Measurements from ENCODE around the gene FGGY. TPM values are rescaled to one million over a fixed set of nuclear protein-coding genes. Genes with fewer than 3 reads are reported as not detected.

FGGY gene
- total and polyA plus RNA-seq, 2 donors (not counting 3 experiments of a cell fraction or from before 2014, with no cell fraction given) = 5.6 to 6.4 TPM

- Histone ChIP-seq H3K4me1 (ENCODE audit: control insufficient read depth, extremely low read depth, insufficient read depth, low read length) (no peaks in the 10 kb centered on the region), H4K20me1 (replicated peaks; ENCODE audit: control insufficient read depth, extremely low read depth, insufficient read depth, low read length) (no peaks in the 10 kb centered on the region), H3K4me2 (ENCODE audit: insufficient read depth, low read length) (no peak overlapping the region), H2AFZ (ENCODE audit: low read depth, low read length) (no peak overlapping the region), H3K4me3 (replicated peaks in 1 of 3; ENCODE audit: insufficient read depth in 1 of 3, low read depth in 1 of 3, low read length in 3 of 3) (no peak overlapping the region), H3K9me3 (replicated peaks; ENCODE audit: control insufficient read depth, insufficient read depth, low read length) (no peaks in the 10 kb centered on the region), H3K79me2 (ENCODE audit: control insufficient read depth, insufficient read depth, low read length) (no peaks in the 10 kb centered on the region), H3K9me1 (replicated peaks; ENCODE audit: control insufficient read depth, extremely low read depth, insufficient read depth, low read length) (no peaks in the 10 kb centered on the region), H3K9ac (replicated peaks; ENCODE audit: extremely low read depth, insufficient read depth, low read length) (no peak overlapping the region), H3K27ac (ENCODE audit: insufficient read depth, low read depth, low read length) (no peak overlapping the region), H3K27me3 (ENCODE audit: control insufficient read depth in 2 of 2, insufficient read depth in 2 of 2, low read length in 2 of 2) (no peaks in the 10 kb centered on the region), H3K36me3 (ENCODE audit: control insufficient read depth in 2 of 2, extremely low read depth in 1 of 2, insufficient read depth in 2 of 2, low read length in 2 of 2) (no peaks in the 10 kb centered on the region)
- DNase-seq (ENCODE audit: low read depth, low spot score) (no peak), FAIRE-seq (no peak)
- CTCF ChIA-PET = no interaction called here
- no peak for TF ChIP-seq EZH2 (IDR thresholded peaks at IDR 0.05; ENCODE audit: borderline replicate concordance, low read depth, low read length, severe bottlenecking)
- no peak for TF ChIP-seq CTCF (IDR thresholded peaks at IDR 0.05; ENCODE audit: extremely low read depth in 1 of 2, insufficient read depth in 1 of 2, low read depth in 1 of 2, low read length in 2 of 2)
- TF ChIP-seq JUN (IDR thresholded peaks at IDR 0.05; ENCODE audit: borderline replicate concordance, insufficient read depth, insufficient read length, low read depth) = no peak
- no peak for TF ChIP-seq POLR2A (IDR thresholded peaks at IDR 0.05; ENCODE audit: low read depth, low read length)
- no peak for TF ChIP-seq MAX (IDR thresholded peaks at IDR 0.05; ENCODE audit: insufficient read depth, insufficient read length)
- no peak for TF ChIP-seq POLR2AphosphoS5 (IDR thresholded peaks at IDR 0.05; ENCODE audit: insufficient read depth, low read depth, low read length)
- BruUV-seq (replicated peaks) = no TSS peak
- POLR2A ChIA-PET = no interaction called here
- dilution Hi-C loops (cut with MboI; ENCODE audit: extremely low pct_ligation_motif_present, low sequenced_read_pairs) = no loop called here
- intact Hi-C loops (cut with micrococcal nuclease) = no loop called here
Measured at GRCh38 chr1:59692591-59692990, 395.7 kb downstream of the FGGY start.

- CTCF ChIA-PET = no interaction called here
- no TSS peak for BruUV-seq (replicated peaks)
- H2AFZ ChIP-seq (ENCODE audit: low read depth, low read length) = no peak overlapping the region
- POLR2A ChIA-PET = no interaction called here
- no peaks in the 10 kb centered on the region for H3K4me1 ChIP-seq (ENCODE audit: control insufficient read depth, extremely low read depth, insufficient read depth, low read length)
- no peaks in the 10 kb centered on the region for H3K36me3 ChIP-seq (ENCODE audit: control insufficient read depth in 2 of 2, extremely low read depth in 1 of 2, insufficient read depth in 2 of 2, low read length in 2 of 2)
- H3K4me2 ChIP-seq (ENCODE audit: insufficient read depth, low read length) = no peak overlapping the region
- H3K27ac ChIP-seq (ENCODE audit: insufficient read depth, low read depth, low read length) = no peak overlapping the region
- DNase-seq (ENCODE audit: low read depth, low spot score) (no peak), FAIRE-seq (no peak)
- TF ChIP-seq CTCF (IDR thresholded peaks at IDR 0.05; ENCODE audit: extremely low read depth in 1 of 2, insufficient read depth in 1 of 2, low read depth in 1 of 2, low read length in 2 of 2) = no peak
- TF ChIP-seq FOS (IDR thresholded peaks at IDR 0.05; ENCODE audit: borderline replicate concordance, insufficient read depth, low read length) = no peak
- no peak for TF ChIP-seq EZH2 (IDR thresholded peaks at IDR 0.05; ENCODE audit: borderline replicate concordance, low read depth, low read length, severe bottlenecking)
- no peak for TF ChIP-seq POLR2A (IDR thresholded peaks at IDR 0.05; ENCODE audit: low read depth, low read length)
- TF ChIP-seq MYC (IDR thresholded peaks at IDR 0.05; ENCODE audit: low read depth, low read length) = no peak
- TF ChIP-seq POLR2AphosphoS5 (IDR thresholded peaks at IDR 0.05; ENCODE audit: insufficient read depth, low read depth, low read length) = no peak
- TF ChIP-seq GATA2 (IDR thresholded peaks at IDR 0.05; ENCODE audit: insufficient read depth, insufficient read length, low read depth, low read length) = no peak
- H3K79me2 ChIP-seq (ENCODE audit: control insufficient read depth, insufficient read depth, low read length) = no peaks in the 10 kb centered on the region
- intact Hi-C loops (cut with micrococcal nuclease) = no loop called here
- H3K9me3 ChIP-seq (replicated peaks; ENCODE audit: control insufficient read depth, insufficient read depth, low read length) = no peaks in the 10 kb centered on the region
- no peaks in the 10 kb centered on the region for H3K9me1 ChIP-seq (replicated peaks; ENCODE audit: control insufficient read depth, extremely low read depth, insufficient read depth, low read length)
- no peak overlapping the region for H3K9ac ChIP-seq (replicated peaks; ENCODE audit: extremely low read depth, insufficient read depth, low read length)
- H3K4me3 ChIP-seq (replicated peaks in 1 of 3; ENCODE audit: insufficient read depth in 1 of 3, low read depth in 1 of 3, low read length in 3 of 3) = no peak overlapping the region
- dilution Hi-C loops (cut with MboI; ENCODE audit: extremely low pct_ligation_motif_present, low sequenced_read_pairs) = no loop called here
- no peaks in the 10 kb centered on the region for H3K27me3 ChIP-seq (ENCODE audit: control insufficient read depth in 2 of 2, insufficient read depth in 2 of 2, low read length in 2 of 2)
- no peaks in the 10 kb centered on the region for H4K20me1 ChIP-seq (replicated peaks; ENCODE audit: control insufficient read depth, extremely low read depth, insufficient read depth, low read length)
Measured at GRCh38 chr1:59693406-59693805, 396.5 kb downstream of the FGGY start.

All from endothelial cell of umbilical vein (primary cell).